Activated T-helper 17 cell treated with anti-CD3 and anti-CD28 coated beads, Interleukin-2, amount 50 U/mL, for 72 hours (primary cell): ENCODE results near the gene STARD6. TPM values are rescaled to one million over a fixed set of nuclear protein-coding genes. Genes with fewer than 3 reads are reported as not detected.
A peak's percentile ranks its signal among the peaks of the same experiment; 100 is the strongest.
"Not testable (repeated sequence)": the region's sequence is repeated elsewhere in the genome, so short reads cannot be mapped to it uniquely, and the experiment has no call there.

ENCODE experiments used
- ATAC-seq: fragments of 150-1000 bp; cut with Tn5 transposase; replicated peaks from 2 replicates; pipeline ENCODE4 v1.10.0; 2021; ENCODE audit warnings: mild to moderate bottlenecking, moderate library complexity
- H3K27ac Mint-ChIP-seq: one replicate; pipeline ENCODE4 v1.8.0; 2022; ENCODE audit warnings: mixed read lengths
- H3K27me3 Mint-ChIP-seq: one replicate; pipeline ENCODE4 v1.8.0; 2022; ENCODE audit warnings: mixed read lengths
- H3K36me3 Mint-ChIP-seq: one replicate; pipeline ENCODE4 v1.8.0; 2022; ENCODE audit warnings: low read depth, mild to moderate bottlenecking, mixed read lengths
- H3K4me1 Mint-ChIP-seq: one replicate; pipeline ENCODE4 v1.8.0; 2022; ENCODE audit warnings: mixed read lengths
- H3K4me3 Mint-ChIP-seq: one replicate; pipeline ENCODE4 v1.8.0; 2022; ENCODE audit warnings: mild to moderate bottlenecking, mixed read lengths
- H3K9me3 Mint-ChIP-seq: one replicate; pipeline ENCODE4 v1.8.0; 2022; ENCODE audit warnings: mixed read lengths
- total RNA-seq, 2 donors: library from RNA; stranded (reverse); gene quantifications; one replicate each; pipeline ENCODE4 v1.2.3, GENCODE V29; 2022

Gene STARD6, protein sequence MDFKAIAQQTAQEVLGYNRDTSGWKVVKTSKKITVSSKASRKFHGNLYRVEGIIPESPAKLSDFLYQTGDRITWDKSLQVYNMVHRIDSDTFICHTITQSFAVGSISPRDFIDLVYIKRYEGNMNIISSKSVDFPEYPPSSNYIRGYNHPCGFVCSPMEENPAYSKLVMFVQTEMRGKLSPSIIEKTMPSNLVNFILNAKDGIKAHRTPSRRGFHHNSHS
- total RNA-seq: under 1 TPM in 1 of 2 donors, not detected in 1; 0.32 TPM

DNA sequence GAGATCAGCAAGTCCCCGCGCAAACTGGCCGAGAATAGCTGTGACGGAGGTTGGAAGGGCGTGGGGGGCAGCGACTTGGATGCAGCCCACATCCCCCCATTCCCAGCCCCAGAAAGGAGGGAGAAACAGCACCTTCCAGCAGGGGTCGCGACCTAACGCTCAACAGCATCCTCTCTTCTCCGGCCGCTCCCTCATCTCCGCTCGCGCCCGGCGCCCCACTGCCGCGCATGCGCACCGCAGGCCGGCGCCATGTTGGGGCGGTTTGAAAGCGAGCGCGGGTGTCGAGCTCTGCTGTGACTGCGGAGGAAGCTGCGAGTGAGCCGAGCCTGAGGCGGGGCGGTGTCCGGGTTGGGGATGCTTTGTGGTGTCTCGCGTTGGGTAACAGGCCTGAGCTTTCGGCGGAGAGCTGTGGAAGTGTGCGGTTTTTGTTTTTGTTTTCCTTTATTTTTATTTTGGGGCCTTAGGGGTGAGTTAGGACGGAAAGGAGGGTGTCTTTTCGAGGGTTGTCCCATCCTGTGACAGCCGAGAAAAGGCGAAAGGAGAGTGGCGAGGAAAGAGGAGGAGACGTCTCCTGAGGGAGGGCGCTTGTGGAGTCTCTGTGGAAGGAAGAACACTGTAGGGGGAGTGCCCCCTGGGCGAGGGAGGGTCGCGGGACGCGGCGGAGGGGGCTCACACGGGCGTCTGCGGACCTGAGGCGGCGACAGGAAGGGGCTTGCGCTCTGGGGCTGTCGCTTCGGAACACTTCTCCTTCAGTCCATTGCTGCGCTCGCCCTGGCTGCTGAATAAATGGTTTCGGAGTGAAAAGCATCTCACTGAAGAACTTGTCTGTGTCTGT is at the start of gene STARD6, which contains the start of gene C18orf54:
STARD6 (minus strand) TSS at position 199 of the 835 bp plus-strand sequence. CDS start 3,285 bp downstream, outside the sequence.
C18orf54 (plus strand) TSS at position 247 of the 835 bp plus-strand sequence. CDS start 2,667 bp downstream, outside the sequence.
- Mint-ChIP-seq H3K4me1 (peaks cover 6% of the 10 kb centered on the region), H3K36me3 (peaks cover 28% of the 10 kb centered on the region)
- peak; percentile 95 for ATAC-seq

DNA sequence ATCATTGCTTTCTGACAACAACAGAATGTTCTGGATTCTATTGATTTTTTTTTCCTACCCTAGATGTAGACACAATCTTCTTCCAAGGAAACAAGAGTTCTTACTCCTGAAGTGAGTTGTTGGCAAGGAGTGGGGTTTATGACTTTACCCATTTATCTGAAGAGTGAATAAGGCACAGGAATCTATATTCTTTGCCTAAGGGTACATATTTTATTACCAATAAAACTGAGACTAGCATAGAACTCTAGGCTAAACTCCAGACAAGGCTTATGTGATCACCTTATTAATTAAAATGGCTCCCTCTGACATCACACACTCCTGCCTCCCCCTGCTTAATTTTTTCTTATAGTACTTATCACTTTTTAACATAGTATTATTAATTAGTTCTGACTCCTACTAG is 47.6 kb upstream of the STARD6 start:
- H3K27me3 Mint-ChIP-seq: peaks cover 7% of the 10 kb centered on the region
- no peak overlapping the region for H3K4me3 Mint-ChIP-seq
- ATAC-seq: no peak
- no peaks in the 10 kb centered on the region for H3K9me3 Mint-ChIP-seq
- H3K27ac Mint-ChIP-seq: no peak overlapping the region
- H3K36me3 Mint-ChIP-seq: no peaks in the 10 kb centered on the region
- H3K4me1 Mint-ChIP-seq: no peaks in the 10 kb centered on the region

More for the DNA sequence above, at the start of gene STARD6, which contains the start of gene C18orf54:
- Mint-ChIP-seq H3K27ac (peak within 1 kb of the TSS; percentile 99), H3K27me3 (peaks cover 4% of the 10 kb centered on the region), H3K9me3 (no peaks in the 10 kb centered on the region), H3K4me3 (peak within 1 kb of the TSS; percentile 99)

DNA sequence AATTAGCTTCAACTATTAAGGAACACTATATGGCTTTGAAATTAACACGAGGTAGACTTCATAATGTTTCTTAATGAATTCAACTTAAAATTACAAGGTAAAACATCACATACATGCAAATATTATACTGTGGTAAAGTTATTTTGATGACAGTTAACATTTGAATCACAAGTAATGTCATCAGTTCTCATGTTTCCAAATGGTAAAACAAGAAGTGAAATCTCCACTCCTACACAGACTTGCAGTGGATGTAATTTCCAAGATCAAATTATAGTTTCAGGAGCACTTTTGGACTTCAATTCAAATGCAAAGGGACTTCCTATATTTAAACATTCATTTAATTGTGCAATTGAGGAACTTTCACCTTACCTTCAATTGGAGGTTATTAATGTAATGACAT is 39.1 kb upstream of the STARD6 start:
- H3K27me3 Mint-ChIP-seq: no peaks in the 10 kb centered on the region

DNA sequence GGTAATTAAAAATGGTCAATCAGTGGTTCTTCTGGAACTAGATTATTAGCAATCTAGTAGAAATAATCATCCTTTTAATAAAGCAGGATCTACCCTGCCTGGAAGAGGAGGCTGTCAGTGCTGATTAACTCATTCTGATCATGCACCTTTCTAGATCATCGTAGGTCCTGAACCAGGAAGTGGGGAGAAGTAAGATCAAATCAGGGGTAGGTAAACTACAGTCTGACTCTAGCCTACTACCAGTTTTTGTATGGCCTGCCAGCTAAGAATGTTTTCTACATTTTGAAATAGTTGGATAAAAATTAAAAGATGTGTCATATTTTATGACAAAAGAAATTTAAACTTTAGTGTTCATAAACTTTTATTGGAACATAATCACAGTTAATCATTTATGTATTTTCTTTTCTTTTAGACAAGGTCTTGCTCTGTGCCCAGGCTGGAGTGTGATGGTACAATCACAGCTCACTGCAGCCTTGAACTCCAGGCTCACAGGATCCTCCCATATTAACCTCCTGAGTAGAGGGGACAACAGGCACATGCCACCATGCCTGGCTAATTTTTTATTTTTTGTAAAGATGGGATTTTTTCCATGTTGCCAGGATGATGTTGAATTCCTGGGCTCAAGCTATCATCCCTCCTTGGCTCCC is 36.1 kb upstream of the STARD6 start:
- Mint-ChIP-seq H3K36me3 (no peaks in the 10 kb centered on the region), H3K27me3 (no peaks in the 10 kb centered on the region)
- no peak for ATAC-seq

More for the DNA sequence above, 39.1 kb upstream of the STARD6 start:
- ATAC-seq: no peak
- Mint-ChIP-seq H3K36me3 (no peaks in the 10 kb centered on the region), H3K4me3 (no peak overlapping the region), H3K27ac (no peak overlapping the region), H3K9me3 (no peaks in the 10 kb centered on the region), H3K4me1 (no peaks in the 10 kb centered on the region)

DNA sequence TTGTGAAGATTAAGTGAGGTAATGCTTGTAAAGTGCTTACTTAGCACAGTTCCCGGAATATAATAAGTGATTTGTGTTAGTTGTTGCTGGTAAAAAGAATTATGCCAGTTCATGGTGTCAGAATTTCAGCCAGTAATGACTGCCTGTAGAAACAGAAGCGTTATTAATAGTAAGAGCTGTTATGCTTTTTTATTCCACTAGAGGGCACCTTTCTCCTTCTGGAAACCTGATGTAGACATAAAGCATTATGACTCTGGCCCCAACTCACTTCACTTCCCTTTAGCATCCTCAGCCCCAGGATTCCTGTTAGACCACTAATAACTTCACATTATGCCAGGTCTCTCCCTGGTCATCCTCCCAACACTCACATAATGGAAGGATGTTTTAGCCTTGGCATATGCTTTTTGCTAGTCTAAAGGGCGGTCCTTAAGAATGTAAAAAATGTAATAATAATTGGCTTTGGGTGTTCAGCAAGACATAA is 34.9 kb upstream of the STARD6 start:
- Mint-ChIP-seq H3K36me3 (no peaks in the 10 kb centered on the region), H3K4me1 (peaks cover 6% of the 10 kb centered on the region), H3K4me3 (no peak overlapping the region), H3K9me3 (no peaks in the 10 kb centered on the region), H3K27me3 (no peaks in the 10 kb centered on the region), H3K27ac (no peak overlapping the region)
- ATAC-seq: peak; percentile 65

More for the DNA sequence above, 36.1 kb upstream of the STARD6 start:
- no peaks in the 10 kb centered on the region for H3K9me3 Mint-ChIP-seq
- no peak overlapping the region for H3K27ac Mint-ChIP-seq
- H3K4me1 Mint-ChIP-seq: peaks cover 3% of the 10 kb centered on the region
- no peak overlapping the region for H3K4me3 Mint-ChIP-seq

DNA sequence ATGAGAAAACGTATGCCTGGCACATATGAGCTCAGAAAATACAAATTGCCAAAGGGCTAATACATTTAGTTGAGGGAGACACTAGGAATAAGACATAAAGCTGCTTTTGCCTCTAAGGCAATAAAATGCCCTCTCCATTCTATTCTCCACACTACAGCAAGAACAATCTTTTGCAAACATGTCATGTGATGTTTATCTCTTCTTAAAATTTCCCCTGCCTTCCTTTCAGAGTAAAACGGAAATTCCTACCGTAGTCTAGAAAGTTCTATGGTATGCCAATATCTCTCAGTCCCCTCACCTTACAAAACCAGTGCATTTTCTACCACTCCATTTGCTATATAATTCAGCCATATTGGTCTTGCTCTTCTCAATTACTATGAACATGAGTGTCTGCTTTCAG is 33.2 kb upstream of the STARD6 start:
- H3K27me3 Mint-ChIP-seq: no peaks in the 10 kb centered on the region
- no peak overlapping the region for H3K27ac Mint-ChIP-seq
- no peaks in the 10 kb centered on the region for H3K9me3 Mint-ChIP-seq
- H3K4me1 Mint-ChIP-seq: peaks cover 6% of the 10 kb centered on the region
- H3K4me3 Mint-ChIP-seq: no peak overlapping the region
- H3K36me3 Mint-ChIP-seq: no peaks in the 10 kb centered on the region
- ATAC-seq: no peak

DNA sequence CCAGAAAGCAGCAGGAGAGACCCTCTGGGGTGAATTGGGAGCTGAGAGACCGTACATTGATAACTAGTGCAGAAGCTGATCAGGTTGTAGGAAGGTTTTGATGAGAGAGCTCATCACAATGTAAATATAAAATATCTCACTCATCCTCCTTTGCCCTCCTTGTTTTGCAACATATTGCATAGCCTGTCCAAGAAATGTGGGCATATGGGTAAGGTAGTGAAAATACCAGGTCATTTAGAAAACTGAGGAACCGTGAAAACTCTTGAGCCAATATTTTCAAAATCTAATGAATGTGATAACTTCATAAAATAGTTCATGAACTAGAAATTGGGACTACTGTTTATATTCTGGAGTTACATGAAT is 31.5 kb upstream of the STARD6 start:
- ATAC-seq: no peak
- H3K27me3 Mint-ChIP-seq: no peaks in the 10 kb centered on the region
- no peaks in the 10 kb centered on the region for H3K36me3 Mint-ChIP-seq
- no peak overlapping the region for H3K27ac Mint-ChIP-seq
- H3K4me3 Mint-ChIP-seq: no peak overlapping the region
- H3K9me3 Mint-ChIP-seq: no peaks in the 10 kb centered on the region
- peaks cover 6% of the 10 kb centered on the region for H3K4me1 Mint-ChIP-seq

DNA sequence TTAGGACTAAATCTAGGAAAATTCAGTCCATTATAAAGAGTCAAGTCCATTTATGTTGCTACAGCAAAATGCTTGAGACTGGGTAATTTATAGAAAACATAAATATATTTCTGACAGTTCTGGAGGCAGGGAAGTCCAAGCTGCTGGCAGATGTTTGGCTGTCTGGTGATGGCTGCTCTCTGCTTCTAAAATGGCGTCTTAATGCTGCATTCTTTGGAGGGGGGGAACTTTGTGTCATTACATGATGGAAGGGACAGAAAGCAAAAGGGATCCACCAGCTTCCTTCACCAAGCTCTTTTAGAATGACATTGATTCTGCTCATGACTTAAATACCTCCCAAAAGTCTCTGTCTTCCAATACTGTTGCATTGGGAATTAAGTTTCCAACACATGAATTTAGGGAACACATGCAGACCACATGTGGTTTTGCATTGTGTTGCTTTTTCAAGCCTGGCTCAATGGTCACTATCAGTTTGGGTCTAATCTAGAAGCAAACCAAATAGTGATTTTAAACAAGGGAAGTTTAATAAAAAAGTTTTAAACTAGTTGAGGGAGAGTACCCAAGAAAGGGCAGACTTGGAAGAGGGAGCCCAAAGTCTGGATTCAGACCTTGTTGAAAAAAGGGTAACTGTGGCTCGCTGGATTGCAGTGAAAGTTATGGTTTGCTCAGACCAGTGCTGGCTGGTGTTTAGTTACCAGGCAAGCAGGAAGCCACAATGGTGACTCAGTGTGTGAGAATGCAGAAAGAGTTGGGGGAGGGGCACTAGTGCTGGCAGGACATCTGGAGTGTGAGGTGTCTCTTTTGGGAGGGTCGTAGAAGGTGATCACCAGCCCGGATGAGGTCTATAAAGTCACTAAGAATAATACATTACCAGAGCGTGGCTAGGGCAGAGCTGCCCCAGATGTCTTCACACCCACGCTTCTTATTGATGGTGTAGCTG is 30.8 kb upstream of the STARD6 start:
- H3K4me1 Mint-ChIP-seq: peaks cover 6% of the 10 kb centered on the region
- no peak overlapping the region for H3K27ac Mint-ChIP-seq
- H3K9me3 Mint-ChIP-seq: no peaks in the 10 kb centered on the region

DNA sequence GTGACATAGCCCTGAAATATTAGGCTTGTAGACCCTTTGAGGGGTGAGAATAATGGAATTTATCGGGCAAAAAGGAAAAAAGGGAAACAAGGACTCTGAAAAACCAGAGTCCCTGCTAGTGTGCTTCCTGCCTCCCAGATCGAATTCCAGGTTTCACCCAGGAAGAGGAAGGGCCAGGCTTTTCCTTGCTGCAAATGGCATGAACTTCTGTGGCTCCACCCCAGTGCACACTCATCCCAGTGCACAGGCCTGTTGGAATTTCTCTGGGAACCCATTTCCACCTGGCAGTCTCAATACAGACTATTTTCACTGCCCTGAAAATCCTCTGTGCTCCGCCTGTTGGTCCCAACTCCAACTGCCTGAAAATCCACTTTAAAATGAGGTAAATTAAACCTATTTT is 30.0 kb upstream of the STARD6 start:
- H3K4me1 Mint-ChIP-seq: peaks cover 6% of the 10 kb centered on the region
- no peaks in the 10 kb centered on the region for H3K36me3 Mint-ChIP-seq
- no peak overlapping the region for H3K4me3 Mint-ChIP-seq
- no peak overlapping the region for H3K27ac Mint-ChIP-seq
- no peaks in the 10 kb centered on the region for H3K27me3 Mint-ChIP-seq
- ATAC-seq: no peak
- no peaks in the 10 kb centered on the region for H3K9me3 Mint-ChIP-seq

More for the DNA sequence above, 30.8 kb upstream of the STARD6 start:
- Mint-ChIP-seq H3K4me3 (no peak overlapping the region), H3K27me3 (no peaks in the 10 kb centered on the region), H3K36me3 (no peaks in the 10 kb centered on the region)
- ATAC-seq: peak; percentile 89

DNA sequence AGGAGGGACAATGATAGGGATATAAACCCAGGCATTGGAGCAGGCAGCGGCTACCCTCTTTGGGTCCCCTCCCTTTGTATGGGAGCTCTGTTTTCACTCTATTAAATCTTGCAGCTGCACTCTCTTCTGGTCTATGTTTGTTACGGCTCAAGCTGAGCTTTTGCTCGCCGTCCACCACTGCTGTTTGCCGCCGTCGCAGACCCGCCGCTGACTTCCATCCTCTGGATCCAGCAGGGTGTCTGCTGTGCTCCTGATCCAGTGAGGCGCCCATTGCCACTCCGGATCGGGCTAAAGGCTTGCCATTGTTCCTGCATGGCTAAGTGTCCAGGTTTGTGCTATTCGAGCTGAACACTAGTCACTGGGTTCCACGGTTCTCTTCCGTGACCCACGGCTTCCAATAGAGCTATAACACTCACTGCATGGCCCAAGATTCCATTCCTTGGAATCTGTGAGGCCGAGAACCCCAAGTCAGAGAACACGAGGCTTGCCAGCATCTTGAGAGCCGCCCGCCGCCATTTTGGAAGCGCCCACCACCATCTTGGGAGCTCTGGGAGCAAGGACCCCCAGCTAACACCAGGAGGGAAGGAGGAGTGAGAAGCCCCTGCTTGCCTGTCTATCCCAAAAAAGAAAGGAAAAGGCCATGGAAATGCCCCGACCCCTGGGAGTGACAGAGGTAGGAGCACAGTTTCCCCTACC is 29.3 kb upstream of the STARD6 start:
- H3K9me3 Mint-ChIP-seq: not testable (repeated sequence)

DNA sequence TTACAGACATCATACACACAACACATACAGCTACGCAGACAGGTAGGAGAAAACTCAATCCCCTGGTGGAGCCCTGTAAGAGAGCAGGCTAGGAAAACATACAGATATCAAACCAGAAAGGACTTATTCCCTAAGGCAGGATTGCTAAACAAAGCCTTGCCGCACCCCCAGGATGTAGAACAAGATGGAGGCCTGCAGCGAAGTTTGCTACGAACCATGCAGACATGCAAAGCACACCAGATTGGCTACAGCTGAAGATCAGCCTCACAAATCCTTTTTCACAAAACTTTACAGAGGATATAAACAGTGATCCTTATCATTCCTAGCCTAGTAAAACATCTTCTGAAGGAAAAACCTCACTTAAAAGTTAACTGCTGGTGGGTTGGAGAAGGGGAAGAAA is 28.4 kb upstream of the STARD6 start:
- H3K9me3 Mint-ChIP-seq: no peaks in the 10 kb centered on the region
- no peak overlapping the region for H3K27ac Mint-ChIP-seq
- H3K4me1 Mint-ChIP-seq: peaks cover 6% of the 10 kb centered on the region
- no peak overlapping the region for H3K4me3 Mint-ChIP-seq
- no peaks in the 10 kb centered on the region for H3K27me3 Mint-ChIP-seq
- no peak for ATAC-seq
- H3K36me3 Mint-ChIP-seq: no peaks in the 10 kb centered on the region

More for the DNA sequence above, 29.3 kb upstream of the STARD6 start:
- not testable (repeated sequence) for ATAC-seq, H3K27ac Mint-ChIP-seq, H3K4me3 Mint-ChIP-seq, H3K36me3 Mint-ChIP-seq, H3K27me3 Mint-ChIP-seq, H3K4me1 Mint-ChIP-seq

DNA sequence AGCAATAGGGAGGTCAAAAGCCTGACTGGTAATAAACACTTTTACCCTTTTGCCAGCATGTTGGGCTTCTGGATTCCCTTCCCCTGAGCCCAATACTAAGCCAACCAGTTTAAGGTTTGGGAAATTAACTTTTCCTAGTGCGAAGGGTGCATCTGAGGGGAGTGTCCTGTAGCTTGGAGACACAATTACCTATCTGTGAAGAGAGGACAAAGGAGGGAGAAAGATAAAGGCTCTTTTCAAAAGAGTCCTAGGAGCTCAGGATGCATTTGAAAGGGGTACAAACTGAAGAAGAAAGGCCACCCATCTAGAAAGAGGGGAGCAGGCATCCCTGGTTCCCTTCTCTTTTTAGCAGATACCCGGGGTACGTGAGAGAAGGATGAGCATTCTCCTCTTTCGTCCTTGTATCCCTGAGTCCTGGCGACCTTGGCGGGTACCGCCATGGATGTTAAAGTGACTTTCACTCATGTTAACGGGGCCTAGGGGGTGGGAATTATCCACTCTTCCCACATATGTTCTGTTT is 25.1 kb upstream of the STARD6 start:
- H3K27me3 Mint-ChIP-seq: no peaks in the 10 kb centered on the region
- no peak for ATAC-seq
- H3K9me3 Mint-ChIP-seq: no peaks in the 10 kb centered on the region
- no peaks in the 10 kb centered on the region for H3K4me1 Mint-ChIP-seq
- no peak overlapping the region for H3K4me3 Mint-ChIP-seq
- no peaks in the 10 kb centered on the region for H3K36me3 Mint-ChIP-seq
- no peak overlapping the region for H3K27ac Mint-ChIP-seq

DNA sequence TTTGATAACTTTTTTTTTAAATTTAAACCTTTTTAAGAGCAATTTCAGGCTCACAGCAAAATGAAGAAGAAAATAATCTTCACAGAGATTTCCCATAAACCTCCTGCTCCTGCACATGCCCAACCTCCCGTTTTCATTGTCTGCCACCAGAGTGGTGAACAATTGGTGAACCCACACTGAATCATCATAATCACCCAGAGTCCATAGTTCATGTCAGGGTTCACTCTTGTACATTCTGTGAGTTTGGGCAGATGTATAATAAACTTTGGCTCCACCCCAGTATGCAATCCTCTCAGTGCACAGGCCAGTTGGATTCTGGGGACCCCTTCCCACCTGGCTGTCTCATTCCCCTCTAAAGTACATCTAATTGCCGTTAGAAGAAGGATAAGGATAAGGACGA is 24.4 kb upstream of the STARD6 start:
- no peaks in the 10 kb centered on the region for H3K36me3 Mint-ChIP-seq
- ATAC-seq: no peak
- no peaks in the 10 kb centered on the region for H3K27me3 Mint-ChIP-seq
- no peaks in the 10 kb centered on the region for H3K4me1 Mint-ChIP-seq
- H3K4me3 Mint-ChIP-seq: no peak overlapping the region
- no peak overlapping the region for H3K27ac Mint-ChIP-seq
- H3K9me3 Mint-ChIP-seq: no peaks in the 10 kb centered on the region
